HEK293 (cell line): ENCODE measurements around the gene DKK3.

Source experiments
- CTCF ChIA-PET: fragments of 350-600 bp; formaldehyde crosslinking; extraction: SDS; loops from one replicate; lab custom pipeline; 2021; ENCODE audit warnings: antibody characterized with exemption; lab: Yijun Ruan, JAX
- POLR2A ChIA-PET: fragments of 300-600 bp; formaldehyde crosslinking; extraction: SDS; loops from one replicate; lab custom pipeline; 2020; ENCODE audit warnings: antibody characterized with exemption, inconsistent platforms; lab: Yijun Ruan, JAX
- H3K27ac ChIP-seq: fragments of 200-500 bp; sonication (Bioruptor generic); 2 replicates; pipeline ENCODE4 v1.5.1; 2014; ENCODE audit warnings: low read depth, low read length, control low read depth, inconsistent platforms; ENCODE audit errors: extremely low read depth
- H3K36me3 ChIP-seq, 2 experiments: fragments of 200-500 bp in 1 of 2; sonication (Bioruptor generic) in 1 of 2; 1 replicate in 1 of 2; 2 replicates in 1 of 2; pipeline ENCODE4 v1.5.1; 2014 to 2017; ENCODE audit warnings: inconsistent platforms in 2 of 2, low read length in 2 of 2; ENCODE audit not compliant: control insufficient read depth in 2 of 2, insufficient read depth in 1 of 2
- H3K4me1 ChIP-seq: fragments of 200-500 bp; sonication (Bioruptor generic); 2 replicates; pipeline ENCODE4 v1.5.1; 2014; ENCODE audit warnings: mild to moderate bottlenecking, low read length, inconsistent platforms; ENCODE audit not compliant: control insufficient read depth, insufficient read depth
- H3K4me3 ChIP-seq: 2 replicates; pipeline ENCODE4 v1.5.1; 2011; ENCODE audit warnings: low read depth, mild to moderate bottlenecking, control low read depth, low read length, moderate library complexity
- H3K9me3 ChIP-seq: fragments of 200-500 bp; sonication (Bioruptor generic); 2 replicates; pipeline ENCODE4 v1.5.1; 2014; ENCODE audit warnings: low read depth, low read length, inconsistent platforms; ENCODE audit not compliant: control insufficient read depth, insufficient read depth
- GLI4 ChIP-seq: fragments of 450-650 bp; formaldehyde crosslinking; IDR thresholded peaks from 2 replicates; pipeline ENCODE4 v1.5.1; 2016; ENCODE audit warnings: missing biosample characterization, missing genetic modification characterization
- KLF10 ChIP-seq: fragments of 450-650 bp; IDR thresholded peaks from 2 replicates; pipeline ENCODE4 v1.5.1; 2018; ENCODE audit warnings: missing biosample characterization, mild to moderate bottlenecking, missing genetic modification characterization
- KLF7 ChIP-seq: fragments of 450-650 bp; formaldehyde crosslinking; IDR thresholded peaks from 2 replicates; pipeline ENCODE4 v1.5.1; 2016; ENCODE audit warnings: missing biosample characterization, missing genetic modification characterization, borderline replicate concordance
- MEIS1 ChIP-seq: sonication (generic); formaldehyde crosslinking; IDR thresholded peaks from 2 replicates; pipeline ENCODE4 v1.8.1; 2022; ENCODE audit warnings: missing genetic modification reagents, mild to moderate bottlenecking, borderline replicate concordance
- OSR2 ChIP-seq: fragments of 450-650 bp; formaldehyde crosslinking; IDR thresholded peaks from 2 replicates; pipeline ENCODE4 v1.5.1; 2016; ENCODE audit warnings: missing biosample characterization, missing genetic modification characterization
- PRDM1 ChIP-seq: fragments of 450-650 bp; formaldehyde crosslinking; IDR thresholded peaks from 2 replicates; pipeline ENCODE4; 2016; ENCODE audit warnings: missing biosample characterization, missing genetic modification characterization
- ZBTB26 ChIP-seq: fragments of 450-650 bp; formaldehyde crosslinking; optimal IDR thresholded peaks from 2 replicates; pipeline ENCODE3; 2016; ENCODE audit warnings: missing biosample characterization, mild to moderate bottlenecking, missing genetic modification characterization
- ZFP37 ChIP-seq: fragments of 450-650 bp; formaldehyde crosslinking; IDR thresholded peaks from 2 replicates; pipeline ENCODE4 v1.5.1; 2016; ENCODE audit warnings: missing biosample characterization, missing genetic modification characterization
- ZNF133 ChIP-seq: fragments of 450-650 bp; formaldehyde crosslinking; IDR thresholded peaks from 2 replicates; pipeline ENCODE4 v1.5.1; 2016; ENCODE audit warnings: missing biosample characterization, missing genetic modification characterization
- ZNF211 ChIP-seq: fragments of 450-650 bp; formaldehyde crosslinking; IDR thresholded peaks from 2 replicates; pipeline ENCODE4 v1.5.1; 2016; ENCODE audit warnings: low read depth, missing biosample characterization, missing genetic modification characterization
- ZNF274 ChIP-seq, 2 experiments: fragments of 200-500 bp in 1 of 2; fragments of 450-650 bp in 1 of 2; sonication (Bioruptor generic) in 1 of 2; formaldehyde crosslinking in 1 of 2; IDR thresholded peaks; 2 replicates each; pipeline versions ENCODE4 v1.5.1 to v1.6.1; 2014 to 2016; ENCODE audit warnings: borderline replicate concordance in 1 of 2, inconsistent platforms in 1 of 2, low read length in 1 of 2, missing biosample characterization in 1 of 2, missing genetic modification characterization in 1 of 2
- ZNF449 ChIP-seq: fragments of 450-650 bp; formaldehyde crosslinking; IDR thresholded peaks from 2 replicates; pipeline ENCODE4 v1.5.1; 2017; ENCODE audit warnings: missing biosample characterization, mild to moderate bottlenecking, missing genetic modification characterization, moderate library complexity
- ZNF560 ChIP-seq: fragments of 450-650 bp; formaldehyde crosslinking; IDR thresholded peaks from 2 replicates; pipeline ENCODE4 v1.5.1; 2017; ENCODE audit warnings: missing biosample characterization, missing genetic modification characterization, borderline replicate concordance
- ZNF621 ChIP-seq: fragments of 450-650 bp; formaldehyde crosslinking; IDR thresholded peaks from 2 replicates; pipeline ENCODE4 v1.5.1; 2017; ENCODE audit warnings: missing biosample characterization, missing genetic modification characterization
- ZNF624 ChIP-seq: fragments of 450-650 bp; formaldehyde crosslinking; IDR thresholded peaks from 2 replicates; pipeline ENCODE4 v1.5.1; 2017; ENCODE audit warnings: missing biosample characterization, missing genetic modification characterization
- ZNF658 ChIP-seq: fragments of 450-650 bp; formaldehyde crosslinking; IDR thresholded peaks from 2 replicates; pipeline ENCODE4; 2016; ENCODE audit warnings: missing biosample characterization, missing genetic modification characterization
- ZSCAN30 ChIP-seq: fragments of 450-650 bp; IDR thresholded peaks from 2 replicates; pipeline ENCODE4 v1.5.1; 2018; ENCODE audit warnings: missing biosample characterization, mild to moderate bottlenecking, missing genetic modification characterization, moderate library complexity

Gene DKK3

GRCh38 chr11:11959601-11960000 is 48.8 kb downstream of the DKK3 start (continued):
- no peak for TF ChIP-seq ZNF274 (IDR thresholded peaks at IDR 0.05; ENCODE audit: low read length)
- no peak for TF ChIP-seq ZNF274 (tag by site-specific recombination; IDR thresholded peaks at IDR 0.05; ENCODE audit: borderline replicate concordance)
- TF ChIP-seq PRDM1 (tag by site-specific recombination), result no peak
- TF ChIP-seq MEIS1 (CRISPR knock-in tag), result no peak
- TF ChIP-seq ZBTB26, result no peak
- TF ChIP-seq ZNF621 (tag by site-specific recombination), result no peak
- no peak for TF ChIP-seq ZNF133 (tag by site-specific recombination)

- H3K27ac ChIP-seq, result no peak overlapping the region
- no peaks in the 10 kb centered on the region for H3K9me3 ChIP-seq
- ChIA-PET POLR2A (no interaction called here), CTCF (interaction anchor here (0.6 to 2.3 kb wide), 6 partner anchors 9 to 109 kb away, joined by 3 to 28 read pairs (median 4); no protein-coding TSS in a partner anchor)
- TF ChIP-seq KLF10, result no peak
- TF ChIP-seq ZFP37, result no peak
- no peak overlapping the region for H3K4me3 ChIP-seq
- peaks cover 8 to 50% of the 10 kb centered on the region in 2 experiments for H3K36me3 ChIP-seq
- no peaks in the 10 kb centered on the region for H3K4me1 ChIP-seq
Observed at GRCh38 chr11:11958403-11959231, 49.8 kb downstream of the DKK3 start.

- no peaks in the 10 kb centered on the region for H3K4me1 ChIP-seq
- ChIA-PET POLR2A (no interaction called here), CTCF (interaction anchor here (0.6 to 2.1 kb wide), 5 partner anchors 9 to 1384 kb away, joined by 3 to 17 read pairs (median 3); no protein-coding TSS in a partner anchor)
- peaks cover 8 to 71% of the 10 kb centered on the region in 2 experiments for H3K36me3 ChIP-seq
- TF ChIP-seq ZNF658, result no peak
- no peak for TF ChIP-seq OSR2 (tag by site-specific recombination)
- TF ChIP-seq KLF7 (tag by site-specific recombination), result no peak
- no peak overlapping the region for H3K4me3 ChIP-seq
- no peaks in the 10 kb centered on the region for H3K9me3 ChIP-seq
- no peak overlapping the region for H3K27ac ChIP-seq
Observed at GRCh38 chr11:11956006-11956405, 52.4 kb downstream of the DKK3 start.

GRCh38 chr11:11952036-11952435 is 56.4 kb downstream of the DKK3 start:
- no peak overlapping the region for H3K4me3 ChIP-seq
- POLR2A ChIA-PET, result no interaction called here
- CTCF ChIA-PET, result interaction anchor here (0.6 kb wide), 1 partner anchor 391 kb away, joined by 3 read pairs; no protein-coding TSS in a partner anchor
- H3K27ac ChIP-seq, result no peak overlapping the region
- H3K9me3 ChIP-seq, result no peaks in the 10 kb centered on the region
- peaks cover 8 to 81% of the 10 kb centered on the region in 2 experiments for H3K36me3 ChIP-seq
- no peak for TF ChIP-seq ZFP37
- TF ChIP-seq PRDM1 (tag by site-specific recombination), result peak; percentile 42; the same call in 1 of the 2 replicates
- no peaks in the 10 kb centered on the region for H3K4me1 ChIP-seq

GRCh38 chr11:11949482-11949881 is 58.9 kb downstream of the DKK3 start:
- no peak overlapping the region for H3K27ac ChIP-seq
- CTCF ChIA-PET, result no interaction called here
- no peaks in the 10 kb centered on the region for H3K9me3 ChIP-seq
- H3K4me3 ChIP-seq, result no peak overlapping the region
- no peaks in the 10 kb centered on the region for H3K4me1 ChIP-seq
- POLR2A ChIA-PET, result no interaction called here
- peaks cover 0 to 76% of the 10 kb centered on the region in 2 experiments for H3K36me3 ChIP-seq
- no peak for TF ChIP-seq ZNF211 (tag by site-specific recombination)
- no peak for TF ChIP-seq GLI4 (tag by site-specific recombination)
- TF ChIP-seq ZSCAN30 (tag by site-specific recombination), result no peak
- TF ChIP-seq ZNF624 (tag by site-specific recombination), result no peak
- no peak for TF ChIP-seq ZNF449 (tag by site-specific recombination)
- TF ChIP-seq ZNF560, result no peak
